Right ventricle myocardium superior (tissue), 1 donor: Measurements from ENCODE around the gene PCSK4. TPM values are rescaled to one million over a fixed set of nuclear protein-coding genes. Genes with fewer than 3 reads are reported as not detected.
"Not testable (repeated sequence)": the region's sequence is repeated elsewhere in the genome, so short reads cannot be mapped to it uniquely, and the experiment has no call there.

Experiments used
- ATAC-seq: fragments of 200-7000 bp; cut with Tn5 transposase; one replicate; pipeline ENCODE4 v1.9.1; 2020; ENCODE audit warnings: mild to moderate bottlenecking; ENCODE audit not compliant: poor library complexity
- DNase-seq: peaks from one replicate; pipeline ENCODE4 v3.0.0-alpha.2; 2020
- intact Hi-C: fragments of 100-400 bp; cut with DNase I; formaldehyde crosslinking; loops from one replicate; pipeline ENCODE4 v1.11.2; 2022
- total RNA-seq: library from RNA; stranded (reverse); fragmentation: NEBNext Ultra II Directional; extraction: Animal tissue kit (Norgen Biotek cat#: 25700); gene quantifications from one replicate; pipeline ENCODE4 v1.2.1, GENCODE V29; 2021
- donor health status: DM: no; HTN: yes; CAD: no; lungs with severe emphysema.

The PCSK4 gene
- total RNA-seq, 1 donor from 2014 or later = 1.4 TPM

GRCh38 chr19:1494115-1494815 lies 4.1 kb upstream of the PCSK4 start:
- intact Hi-C loops = no loop called here
- no peak for DNase-seq

GRCh38 chr19:1492474-1493006 lies 2.4 kb upstream of the PCSK4 start:
- no peak for DNase-seq
- ATAC-seq = no peak
- intact Hi-C loops = no loop called here

More at GRCh38 chr19:1494115-1494815, 4.1 kb upstream of the PCSK4 start:
- ATAC-seq = no peak

GRCh38 chr19:1491849-1492170 lies 1.7 kb upstream of the PCSK4 start:
- no peak for ATAC-seq
- intact Hi-C loops = no loop called here
- DNase-seq = no peak

- no peak for DNase-seq
- ATAC-seq = no peak
- intact Hi-C loops = no loop called here
Measured at GRCh38 chr19:1491114-1491848, 1.1 kb upstream of the PCSK4 start, which contains the start of gene REEP6. Gene REEP6, plus strand, starts transcription at chr19:1491181. Its CDS starts 89 bp downstream, at chr19:1491270.

- DNase-seq (no peak), ATAC-seq (no peak)
- intact Hi-C loops = no loop called here
Measured at GRCh38 chr19:1489463-1490310, 463 bp downstream of the PCSK4 start.

GRCh38 chr19:1488282-1488601 lies 1.9 kb downstream of the PCSK4 start:
- ATAC-seq (no peak), DNase-seq (no peak)
- intact Hi-C loops = no loop called here

GRCh38 chr19:1487576-1488281 lies 2.4 kb downstream of the PCSK4 start:
- no peak for ATAC-seq
- intact Hi-C loops = no loop called here
- no peak for DNase-seq

GRCh38 chr19:1486720-1487575 lies 3.2 kb downstream of the PCSK4 start:
- ATAC-seq (no peak), DNase-seq (no peak)
- intact Hi-C loops = no loop called here

GRCh38 chr19:1483979-1484428 lies 6.1 kb downstream of the PCSK4 start:
- ATAC-seq (no peak), DNase-seq (no peak)
- intact Hi-C loops = no loop called here

GRCh38 chr19:1483131-1483978 lies 6.8 kb downstream of the PCSK4 start:
- no peak for DNase-seq
- intact Hi-C loops = no loop called here
- ATAC-seq = no peak

- intact Hi-C loops = no loop called here
- DNase-seq (no peak), ATAC-seq (no peak)
Measured at GRCh38 chr19:1482361-1483130, 7.6 kb downstream of the PCSK4 start.

- ATAC-seq (no peak), DNase-seq (no peak)
- intact Hi-C loops = no loop called here
Measured at GRCh38 chr19:1481893-1482360, 8.2 kb downstream of the PCSK4 start.

- ATAC-seq (no peak), DNase-seq (no peak)
- intact Hi-C loops = no loop called here
Measured at GRCh38 chr19:1481224-1481892, 8.8 kb downstream of the PCSK4 start.

GRCh38 chr19:1478934-1479707 lies 11.0 kb downstream of the PCSK4 start, which contains the start of gene C19orf25:
Gene C19orf25, minus strand, starts transcription at chr19:1479215. Its CDS starts 312 bp downstream, at chr19:1478903.
- DNase-seq (peak; percentile 96), ATAC-seq (peak; percentile 98)
- intact Hi-C loops = no loop called here

GRCh38 chr19:1477056-1477455 lies 13.1 kb downstream of the PCSK4 start:
- DNase-seq, intact Hi-C loops, ATAC-seq: not testable (repeated sequence)
